ENCODE results near the gene STRA8. TPM values are rescaled to one million over a fixed set of nuclear protein-coding genes. Genes with fewer than 3 reads are reported as not detected.

The STRA8 gene
- total RNA-seq, 4 donors from 2014 or later = 6.8 TPM; not detected in 3

DNA sequence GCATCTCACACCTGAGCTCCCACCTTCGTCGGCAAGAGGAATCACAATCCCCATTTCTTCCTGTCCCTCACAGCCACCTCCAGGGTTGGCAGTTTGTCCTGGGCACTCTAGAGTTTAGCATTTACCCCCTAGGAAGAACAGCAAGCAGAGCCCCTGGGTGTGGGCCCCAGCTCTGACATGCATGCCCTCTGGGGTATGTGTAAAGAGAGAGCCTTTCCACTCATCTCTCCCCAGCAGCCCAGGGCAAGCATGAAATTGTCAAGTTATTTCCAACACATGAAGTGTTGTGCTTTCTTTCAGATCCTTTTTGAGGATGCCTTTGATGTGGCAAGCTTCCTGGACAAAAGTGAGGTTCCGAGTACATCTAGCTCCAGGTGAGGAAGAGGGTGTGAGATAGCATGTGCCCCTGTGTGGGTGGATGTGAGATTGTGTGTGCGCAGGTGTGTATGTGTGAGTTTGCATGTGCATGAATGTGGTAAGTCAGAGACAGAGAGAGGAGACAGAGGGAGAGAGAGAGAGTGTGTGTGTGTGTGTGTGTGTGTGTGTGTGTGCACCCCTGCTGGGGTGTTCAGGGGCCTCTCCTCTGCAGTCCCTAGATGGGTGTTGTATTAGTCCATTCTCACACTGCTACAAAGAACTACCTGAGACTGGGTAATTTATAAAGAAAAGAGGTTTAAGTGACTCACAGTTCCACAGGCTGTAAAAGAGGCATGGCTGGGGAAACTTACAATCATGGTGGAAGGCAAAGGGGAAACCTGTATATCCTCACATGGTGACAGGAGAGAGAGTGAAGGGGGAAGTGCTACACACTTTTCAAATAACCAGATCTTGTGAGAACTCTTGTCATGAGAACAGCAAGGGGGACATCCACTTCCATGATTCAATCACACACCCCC, 18.1 kb downstream of the STRA8 start:
- 91% methylated on average over 2 of the region's 4 CpGs for WGBS
- H3K36me3 ChIP-seq = no peaks in the 10 kb centered on the region
- DNase-seq (ENCODE audit: low spot score in 2 of 2) = no peak

DNA sequence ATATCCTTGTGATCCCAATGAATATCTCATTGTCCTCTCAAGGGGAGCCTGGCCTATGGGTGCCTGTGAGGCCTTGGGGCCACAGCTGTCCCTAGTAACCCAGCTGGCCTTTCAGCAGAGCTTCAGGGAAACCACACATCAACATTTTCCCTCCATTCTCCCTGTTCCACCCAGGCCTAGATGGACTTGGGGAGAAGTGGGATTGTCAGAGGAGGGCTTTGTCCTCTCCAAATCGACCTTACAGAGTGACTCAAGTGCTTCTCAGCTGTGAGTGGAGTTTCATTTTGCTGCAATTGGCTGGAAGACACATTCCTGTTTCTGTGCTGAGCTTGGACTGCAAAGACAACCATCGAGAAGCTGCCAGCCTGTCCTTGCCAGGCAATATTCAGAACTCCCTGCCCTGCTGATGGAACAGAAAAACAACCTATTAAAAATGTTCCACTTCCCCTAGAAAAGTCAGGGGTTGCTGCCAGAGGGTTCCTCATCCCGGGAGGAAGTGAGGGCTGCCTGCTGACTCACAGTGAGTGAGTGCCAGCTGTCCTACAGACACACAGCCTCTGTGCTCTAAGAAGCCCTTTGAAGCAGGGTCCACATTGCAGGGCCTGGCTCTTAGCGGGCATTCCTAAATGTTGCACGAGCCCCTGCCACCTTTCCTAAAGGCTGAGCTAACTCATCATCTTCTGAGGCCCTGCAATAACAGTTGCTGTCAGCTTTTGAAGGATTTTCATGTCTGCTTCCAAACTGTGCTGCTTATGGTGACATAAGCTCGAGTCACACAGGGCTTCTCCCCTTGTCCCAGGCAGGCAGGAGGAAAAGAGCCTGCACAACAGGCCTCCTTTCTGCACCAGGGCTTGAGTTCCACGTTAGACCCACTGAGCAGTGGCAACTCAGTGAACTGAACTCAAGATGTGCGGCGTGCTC, 20.5 kb downstream of the STRA8 start:
- H3K9me3 ChIP-seq = no peaks in the 10 kb centered on the region
- peaks cover 26% of the 10 kb centered on the region for H3K4me1 ChIP-seq
- H3K27ac ChIP-seq = peak overlapping the region; percentile 76
- TF ChIP-seq POLR2A (IDR thresholded peaks at IDR 0.05) (no peak), POLR2AphosphoS5 (IDR thresholded peaks at IDR 0.05) (no peak), EP300 (IDR thresholded peaks at IDR 0.05) (no peak)
- TF ChIP-seq, protein P1, sequence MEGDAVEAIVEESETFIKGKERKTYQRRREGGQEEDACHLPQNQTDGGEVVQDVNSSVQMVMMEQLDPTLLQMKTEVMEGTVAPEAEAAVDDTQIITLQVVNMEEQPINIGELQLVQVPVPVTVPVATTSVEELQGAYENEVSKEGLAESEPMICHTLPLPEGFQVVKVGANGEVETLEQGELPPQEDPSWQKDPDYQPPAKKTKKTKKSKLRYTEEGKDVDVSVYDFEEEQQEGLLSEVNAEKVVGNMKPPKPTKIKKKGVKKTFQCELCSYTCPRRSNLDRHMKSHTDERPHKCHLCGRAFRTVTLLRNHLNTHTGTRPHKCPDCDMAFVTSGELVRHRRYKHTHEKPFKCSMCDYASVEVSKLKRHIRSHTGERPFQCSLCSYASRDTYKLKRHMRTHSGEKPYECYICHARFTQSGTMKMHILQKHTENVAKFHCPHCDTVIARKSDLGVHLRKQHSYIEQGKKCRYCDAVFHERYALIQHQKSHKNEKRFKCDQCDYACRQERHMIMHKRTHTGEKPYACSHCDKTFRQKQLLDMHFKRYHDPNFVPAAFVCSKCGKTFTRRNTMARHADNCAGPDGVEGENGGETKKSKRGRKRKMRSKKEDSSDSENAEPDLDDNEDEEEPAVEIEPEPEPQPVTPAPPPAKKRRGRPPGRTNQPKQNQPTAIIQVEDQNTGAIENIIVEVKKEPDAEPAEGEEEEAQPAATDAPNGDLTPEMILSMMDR (IDR thresholded peaks at IDR 0.05) = no peak
- DNase-seq (ENCODE audit: low spot score in 2 of 2) = peak in 1 of 2 donors; percentile 80
- no peak overlapping the region for H3K4me3 ChIP-seq
- WGBS = 36% methylated on average over 7 of the region's 9 CpGs
- H3K27me3 ChIP-seq = no peaks in the 10 kb centered on the region
- H3K36me3 ChIP-seq = no peaks in the 10 kb centered on the region

More for the DNA sequence above, 18.1 kb downstream of the STRA8 start:
- no peak overlapping the region for H3K27ac ChIP-seq
- no peaks in the 10 kb centered on the region for H3K27me3 ChIP-seq
- no peak overlapping the region for H3K4me3 ChIP-seq
- no peaks in the 10 kb centered on the region for H3K9me3 ChIP-seq
- TF ChIP-seq EP300 (IDR thresholded peaks at IDR 0.05) (no peak), POLR2A (IDR thresholded peaks at IDR 0.05) (no peak), POLR2AphosphoS5 (IDR thresholded peaks at IDR 0.05) (no peak)
- TF ChIP-seq, protein P1 (IDR thresholded peaks at IDR 0.05) = no peak
- peaks cover 26% of the 10 kb centered on the region for H3K4me1 ChIP-seq

DNA sequence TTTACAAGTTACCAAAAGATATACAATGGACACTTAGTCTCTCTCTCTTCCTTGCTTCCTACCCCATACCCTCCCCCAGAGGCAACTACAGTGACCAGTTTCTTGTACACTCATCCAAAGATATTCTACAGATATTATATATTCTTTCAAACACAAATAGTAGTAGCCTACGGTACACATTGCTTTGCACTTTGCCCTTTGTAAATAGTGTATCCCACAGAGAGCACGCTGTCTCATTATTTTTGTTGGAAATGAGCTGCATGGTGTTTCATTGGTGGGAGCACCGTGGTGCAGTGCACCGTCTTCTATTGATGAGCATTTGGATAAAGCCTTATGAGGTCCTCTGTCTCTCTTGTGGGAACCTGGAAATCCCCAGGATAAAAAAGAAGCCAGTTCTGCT, 24.2 kb downstream of the STRA8 start:
- Histone ChIP-seq H3K27me3 (no peaks in the 10 kb centered on the region), H3K9me3 (no peaks in the 10 kb centered on the region), H3K27ac (no peak overlapping the region), H3K4me1 (peaks cover 33% of the 10 kb centered on the region), H3K4me3 (no peak overlapping the region), H3K36me3 (no peaks in the 10 kb centered on the region)
- TF ChIP-seq EP300 (IDR thresholded peaks at IDR 0.05) (no peak), POLR2AphosphoS5 (IDR thresholded peaks at IDR 0.05) (no peak), POLR2A (IDR thresholded peaks at IDR 0.05) (no peak)
- TF ChIP-seq, protein P1 (IDR thresholded peaks at IDR 0.05) = no peak
- DNase-seq (ENCODE audit: low spot score in 2 of 2) = no peak
- WGBS = 89% methylated on average over 4 of the region's 4 CpGs

DNA sequence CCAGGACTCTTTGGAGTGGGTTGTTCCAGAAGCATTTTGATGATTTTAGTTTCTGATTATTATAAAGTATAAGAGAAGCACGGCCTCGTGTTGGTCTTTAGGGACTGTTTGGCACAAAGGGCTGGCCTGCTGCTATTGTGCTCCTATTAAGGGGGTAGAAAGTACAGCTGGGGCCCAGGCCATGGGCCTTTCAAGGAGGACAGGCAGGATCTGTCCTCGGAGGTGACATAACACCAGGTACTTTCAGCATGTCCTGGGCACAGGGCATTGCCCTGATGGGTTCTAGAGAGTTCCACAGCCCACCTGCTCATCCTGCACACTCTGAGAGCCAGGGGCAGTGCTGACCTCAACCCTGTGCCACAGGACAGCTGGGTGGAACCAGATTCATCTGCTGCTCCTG, 24.9 kb downstream of the STRA8 start:
- Histone ChIP-seq H3K36me3 (no peaks in the 10 kb centered on the region), H3K27me3 (no peaks in the 10 kb centered on the region), H3K9me3 (no peaks in the 10 kb centered on the region), H3K4me3 (no peak overlapping the region), H3K4me1 (peaks cover 27% of the 10 kb centered on the region), H3K27ac (no peak overlapping the region)
- 79% methylated on average over 3 of the region's 3 CpGs for WGBS
- DNase-seq (ENCODE audit: low spot score in 2 of 2) = no peak
- TF ChIP-seq EP300 (IDR thresholded peaks at IDR 0.05) (no peak), POLR2A (IDR thresholded peaks at IDR 0.05) (no peak), POLR2AphosphoS5 (IDR thresholded peaks at IDR 0.05) (no peak)
- TF ChIP-seq, protein P1 (IDR thresholded peaks at IDR 0.05) = no peak
